IPS-18c (cell line): ENCODE measurements around the gene KCNK15.

Source experiments
- H3K4me3 ChIP-seq: 2 replicates; pipeline ENCODE4 v1.7.0; 2013; ENCODE audit warnings: low read depth, mild to moderate bottlenecking, low read length, moderate library complexity; ENCODE audit not compliant: insufficient read depth
- H3K9me3 ChIP-seq: one replicate; pipeline ENCODE4 v1.6.1; 2013; ENCODE audit warnings: mild to moderate bottlenecking, low read length, moderate library complexity; ENCODE audit not compliant: control insufficient read depth, insufficient read depth

The KCNK15 gene

GRCh38 chr20:44768256-44768655 is 22.6 kb downstream of the KCNK15 start:
- peaks cover 2% of the 10 kb centered on the region for H3K9me3 ChIP-seq
- H3K4me3 ChIP-seq = no peak overlapping the region

- Histone ChIP-seq H3K4me3 (no peak overlapping the region), H3K9me3 (peaks cover 2% of the 10 kb centered on the region)
These were observed 23.3 kb downstream of the KCNK15 start for GRCh38 chr20:44768854-44769480.

- H3K9me3 ChIP-seq = peaks cover 2% of the 10 kb centered on the region
- no peak overlapping the region for H3K4me3 ChIP-seq
These were observed 23.8 kb downstream of the KCNK15 start for GRCh38 chr20:44769481-44769863.

- H3K4me3 ChIP-seq = no peak overlapping the region
- peaks cover 2% of the 10 kb centered on the region for H3K9me3 ChIP-seq
These were observed 25.0 kb downstream of the KCNK15 start for GRCh38 chr20:44770484-44771171.

GRCh38 chr20:44771172-44771535 is 25.5 kb downstream of the KCNK15 start:
- H3K9me3 ChIP-seq = peaks cover 2% of the 10 kb centered on the region
- no peak overlapping the region for H3K4me3 ChIP-seq

GRCh38 chr20:44772636-44773035 is 27.0 kb downstream of the KCNK15 start:
- peaks cover 2% of the 10 kb centered on the region for H3K9me3 ChIP-seq
- no peak overlapping the region for H3K4me3 ChIP-seq

- H3K4me3 ChIP-seq = no peak overlapping the region
- no peaks in the 10 kb centered on the region for H3K9me3 ChIP-seq
These were observed 27.6 kb downstream of the KCNK15 start for GRCh38 chr20:44773070-44773829.

GRCh38 chr20:44776980-44777379 is 31.3 kb downstream of the KCNK15 start:
- Histone ChIP-seq H3K9me3 (no peaks in the 10 kb centered on the region), H3K4me3 (no peak overlapping the region)

GRCh38 chr20:44780226-44780625 is 34.6 kb downstream of the KCNK15 start:
- no peaks in the 10 kb centered on the region for H3K9me3 ChIP-seq
- H3K4me3 ChIP-seq = no peak overlapping the region

- no peaks in the 10 kb centered on the region for H3K9me3 ChIP-seq
These were observed 35.5 kb downstream of the KCNK15 start for GRCh38 chr20:44781118-44781517.

GRCh38 chr20:44781791-44782190 is 36.1 kb downstream of the KCNK15 start:
- Histone ChIP-seq H3K9me3 (no peaks in the 10 kb centered on the region), H3K4me3 (no peak overlapping the region)

More at GRCh38 chr20:44781118-44781517, 35.5 kb downstream of the KCNK15 start:
- no peak overlapping the region for H3K4me3 ChIP-seq

GRCh38 chr20:44784688-44785087 is 39.0 kb downstream of the KCNK15 start:
- H3K4me3 ChIP-seq = no peak overlapping the region
- H3K9me3 ChIP-seq = no peaks in the 10 kb centered on the region

- no peak overlapping the region for H3K4me3 ChIP-seq
- no peaks in the 10 kb centered on the region for H3K9me3 ChIP-seq
These were observed 40.1 kb downstream of the KCNK15 start for GRCh38 chr20:44785768-44786167.

GRCh38 chr20:44787299-44787698 is 41.6 kb downstream of the KCNK15 start:
- Histone ChIP-seq H3K4me3 (no peak overlapping the region), H3K9me3 (no peaks in the 10 kb centered on the region)

GRCh38 chr20:44788706-44789456 is 43.2 kb downstream of the KCNK15 start:
- Histone ChIP-seq H3K4me3 (no peak overlapping the region), H3K9me3 (no peaks in the 10 kb centered on the region)

- no peaks in the 10 kb centered on the region for H3K9me3 ChIP-seq
- H3K4me3 ChIP-seq = no peak overlapping the region
These were observed 45.2 kb downstream of the KCNK15 start for GRCh38 chr20:44790638-44791393.

- H3K9me3 ChIP-seq = no peaks in the 10 kb centered on the region
These were observed 47.1 kb downstream of the KCNK15 start for GRCh38 chr20:44792796-44793195.

More at GRCh38 chr20:44792796-44793195, 47.1 kb downstream of the KCNK15 start:
- no peak overlapping the region for H3K4me3 ChIP-seq
